HG03060 (cell line): ENCODE measurements around the gene MKS1.

ENCODE experiments used
- ATAC-seq: cut with Tn5 transposase; IDR thresholded peaks from one replicate; pipeline ENCODE4 v1.9.1; 2021; ENCODE audit warnings: low read depth, moderate number of reproducible peaks; ENCODE audit not compliant: unreplicated experiment

MKS1 gene

DNA sequence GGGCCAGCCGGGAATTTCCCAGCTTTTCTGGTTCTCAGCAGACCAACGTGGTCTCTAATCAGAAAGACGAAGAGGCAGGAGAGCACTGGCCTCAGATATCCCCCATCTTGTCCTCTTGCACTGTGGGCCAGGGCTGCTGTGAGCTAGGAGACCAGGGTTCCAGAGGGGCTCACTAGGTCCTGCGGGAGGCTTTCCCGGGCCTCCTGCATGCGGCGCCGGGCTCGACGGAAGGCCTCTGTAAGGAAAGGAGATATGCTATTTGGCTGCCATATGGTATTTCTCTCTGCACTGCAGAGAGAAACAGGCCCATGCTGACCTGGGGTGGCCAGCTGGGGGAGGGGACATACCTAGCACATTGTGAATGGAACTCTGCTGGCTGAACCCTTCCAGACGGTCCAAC is 13.1 kb downstream of the MKS1 start:
- no peak for ATAC-seq

DNA sequence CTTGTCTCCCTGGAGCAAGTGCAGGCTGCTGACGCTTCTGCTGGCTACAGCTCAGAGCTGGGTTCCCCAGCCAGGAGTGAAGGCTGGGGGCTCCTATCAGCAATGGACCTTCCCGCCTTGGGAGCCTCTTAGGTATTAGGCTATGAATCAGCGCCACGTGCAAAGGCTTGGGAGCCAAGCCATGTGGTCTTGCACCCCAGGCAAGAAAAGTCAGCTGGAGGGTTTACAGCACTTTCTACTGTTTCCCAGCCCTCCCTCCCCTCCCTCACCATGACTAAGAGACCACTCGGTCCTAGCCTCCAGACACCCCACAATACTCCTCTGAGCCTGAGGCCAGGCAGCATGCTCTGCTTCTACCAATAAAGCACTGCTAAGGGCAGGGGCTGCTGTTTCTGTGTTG is 14.3 kb downstream of the MKS1 start:
- ATAC-seq, result no peak

DNA sequence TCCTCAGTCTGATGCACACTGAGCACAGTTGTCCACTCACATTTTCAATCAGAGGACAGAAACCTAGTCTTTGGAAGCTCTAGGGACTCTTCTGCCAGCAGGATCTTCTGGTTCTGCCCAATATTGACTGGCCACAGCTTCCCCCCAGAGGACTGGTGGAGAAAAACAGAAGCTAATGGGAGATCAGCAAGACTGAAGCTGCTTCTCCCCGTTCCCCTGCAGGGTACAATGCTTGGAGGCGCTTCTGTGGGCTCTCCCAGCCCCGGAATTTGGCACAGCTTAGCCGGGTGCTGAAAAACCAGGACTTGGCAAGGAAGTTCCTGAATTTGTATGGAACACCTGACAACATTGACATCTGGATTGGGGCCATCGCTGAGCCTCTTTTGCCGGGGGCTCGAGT is 16.2 kb downstream of the MKS1 start:
- ATAC-seq, result no peak

DNA sequence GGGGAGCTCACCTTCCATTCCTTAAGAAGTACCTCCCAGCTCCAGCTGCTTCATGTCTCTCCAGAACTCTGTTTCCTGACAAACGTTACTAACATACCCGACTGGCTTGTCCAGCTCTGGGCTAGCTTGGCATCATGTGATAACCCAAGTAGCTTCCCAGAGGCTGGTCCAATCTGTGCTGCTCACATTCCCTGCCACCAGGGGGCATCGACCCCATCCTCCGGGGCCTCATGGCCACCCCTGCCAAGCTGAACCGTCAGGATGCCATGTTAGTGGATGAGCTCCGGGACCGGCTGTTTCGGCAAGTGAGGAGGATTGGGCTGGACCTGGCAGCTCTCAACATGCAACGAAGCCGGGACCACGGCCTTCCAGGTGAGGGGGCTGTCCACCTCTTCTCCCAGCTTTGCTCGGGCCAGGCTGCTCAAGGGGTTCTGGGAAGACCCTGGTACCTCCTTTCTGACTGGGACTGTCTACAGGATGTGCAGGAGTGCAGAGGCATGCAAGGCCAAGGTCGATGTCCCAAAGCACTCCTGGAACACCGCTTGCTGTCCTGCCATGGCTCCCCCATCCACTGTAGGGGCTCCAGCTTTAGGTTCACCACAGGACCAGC is 18.9 kb downstream of the MKS1 start:
- no peak for ATAC-seq

DNA sequence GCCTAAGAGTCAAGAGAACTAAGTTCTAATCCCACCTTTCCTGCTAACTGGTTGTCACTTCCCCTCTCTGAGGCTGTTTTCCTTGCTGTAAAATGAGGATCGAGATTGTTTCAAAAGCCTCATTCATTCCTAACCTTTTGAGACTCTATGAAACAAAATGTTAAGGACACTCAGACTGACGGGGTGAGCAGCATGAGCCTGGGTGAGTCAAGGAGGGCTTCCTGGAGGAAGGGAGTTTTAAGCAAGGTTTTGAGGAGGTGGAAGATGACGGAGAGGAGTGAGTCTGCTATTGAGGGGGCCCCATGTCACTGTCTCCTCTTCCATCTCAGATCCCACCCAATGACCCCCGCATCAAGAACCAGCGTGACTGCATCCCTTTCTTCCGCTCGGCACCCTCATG is 22.4 kb downstream of the MKS1 start:
- no peak for ATAC-seq

DNA sequence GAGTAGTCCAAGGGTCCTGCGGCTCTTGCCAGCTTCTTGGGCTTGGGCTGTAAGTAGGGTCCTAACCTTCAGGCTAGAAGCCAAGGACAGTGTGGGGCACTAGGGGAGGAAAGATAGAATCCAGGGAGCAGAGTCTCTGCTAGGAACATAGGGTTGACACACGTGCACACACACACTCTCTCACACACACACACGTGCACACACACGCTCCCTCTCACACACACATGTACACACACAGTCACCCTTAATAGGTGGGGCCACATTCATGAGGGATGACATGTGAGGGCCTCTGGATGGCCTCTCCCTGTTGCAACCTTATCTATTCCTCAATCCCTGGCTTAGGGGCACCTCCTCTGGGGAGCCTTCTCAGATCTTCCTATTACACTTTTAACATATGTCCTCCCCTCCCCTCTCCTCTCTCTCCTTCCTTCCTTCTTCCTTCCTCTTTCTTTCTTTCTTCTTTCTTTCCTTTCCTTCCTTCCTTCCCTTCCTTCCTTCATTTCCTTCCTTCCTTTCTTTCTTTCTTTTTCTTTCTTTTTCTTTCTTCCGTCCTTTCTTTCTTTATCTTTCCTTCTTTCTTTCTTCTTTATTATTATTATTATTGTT is 23.4 kb downstream of the MKS1 start:
- ATAC-seq, result no peak

DNA sequence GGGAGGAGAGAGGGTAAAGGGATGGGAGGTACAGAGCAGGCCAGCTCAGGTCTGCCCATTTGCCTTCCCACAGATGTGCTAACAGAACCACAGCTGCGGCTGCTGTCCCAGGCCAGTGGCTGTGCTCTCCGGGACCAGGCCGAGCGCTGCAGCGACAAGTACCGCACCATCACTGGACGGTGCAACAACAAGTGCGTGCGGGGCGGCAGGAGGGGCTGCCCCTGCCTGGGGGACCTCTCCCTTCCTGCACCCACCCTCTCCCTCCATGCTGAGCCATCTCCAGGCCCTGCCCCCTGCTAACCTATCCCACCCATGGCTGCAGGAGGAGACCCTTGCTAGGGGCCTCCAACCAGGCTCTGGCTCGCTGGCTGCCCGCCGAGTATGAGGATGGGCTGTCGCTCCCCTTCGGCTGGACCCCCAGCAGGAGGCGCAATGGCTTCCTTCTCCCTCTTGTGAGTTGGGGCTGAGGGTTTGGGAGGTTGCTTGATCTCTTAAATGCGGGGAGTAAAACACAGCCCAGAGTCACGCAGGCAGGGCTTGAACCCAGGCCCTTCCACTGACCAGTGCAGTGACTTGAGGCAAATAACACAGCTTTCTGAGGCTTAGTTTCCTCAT is 25.3 kb downstream of the MKS1 start:
- no peak for ATAC-seq

DNA sequence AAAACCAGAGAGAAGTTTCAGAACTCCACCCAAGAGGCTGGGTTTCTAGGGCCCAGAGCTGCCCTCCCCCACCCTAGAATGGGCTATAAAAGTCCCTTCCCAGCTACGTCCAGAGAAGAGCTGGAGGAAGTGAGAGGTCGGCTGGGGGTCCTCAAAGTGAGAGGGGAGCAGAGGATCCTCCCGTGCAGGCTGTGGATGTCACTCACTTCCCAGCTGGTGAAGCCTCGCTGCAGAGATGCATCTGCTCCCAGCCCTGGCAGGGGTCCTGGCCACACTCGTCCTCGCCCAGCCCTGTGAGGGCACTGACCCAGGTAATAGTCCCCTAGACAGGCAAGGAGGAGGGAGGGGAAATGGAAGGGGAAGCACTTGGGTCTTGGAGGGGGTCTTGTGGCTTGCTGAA is 26.4 kb downstream of the MKS1 start, which contains the start of gene EPX:
Gene EPX, plus strand, starts transcription at position 115 of the 400 bp plus-strand sequence. Its CDS starts 121 bp downstream, at position 236.
- ATAC-seq, result no peak

DNA sequence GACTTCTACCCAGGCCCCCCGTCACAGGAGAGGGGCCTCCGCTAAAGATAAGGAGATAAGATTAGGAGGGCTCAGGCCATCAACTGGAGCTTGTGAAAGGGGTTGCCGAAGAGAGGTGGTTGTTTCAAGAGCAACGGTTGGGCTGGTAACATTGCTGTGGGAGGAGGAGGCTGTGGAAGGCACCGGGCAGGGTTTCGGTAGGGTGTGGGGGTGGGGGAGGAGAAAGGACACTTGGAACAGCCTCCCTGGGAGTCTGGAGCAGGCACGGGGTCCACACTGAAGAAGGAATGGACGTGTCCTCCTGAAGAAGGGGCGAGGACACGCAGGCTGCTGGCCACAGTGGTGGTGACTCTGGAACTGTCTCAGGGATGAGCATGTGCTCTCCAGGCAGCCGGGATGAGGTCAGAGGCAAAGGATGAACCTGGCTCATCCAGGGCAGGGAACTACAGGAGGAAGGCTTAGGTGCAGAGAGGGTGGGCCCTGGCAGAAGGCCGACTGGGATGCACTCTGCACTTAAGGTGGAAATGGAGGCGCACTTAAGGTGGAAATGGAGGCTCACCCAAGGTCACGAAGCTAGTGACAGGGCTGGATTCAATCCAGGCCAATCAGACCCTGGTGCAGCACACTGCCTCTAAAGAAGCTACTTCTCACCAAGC is 27.7 kb downstream of the MKS1 start:
- ATAC-seq, result no peak

DNA sequence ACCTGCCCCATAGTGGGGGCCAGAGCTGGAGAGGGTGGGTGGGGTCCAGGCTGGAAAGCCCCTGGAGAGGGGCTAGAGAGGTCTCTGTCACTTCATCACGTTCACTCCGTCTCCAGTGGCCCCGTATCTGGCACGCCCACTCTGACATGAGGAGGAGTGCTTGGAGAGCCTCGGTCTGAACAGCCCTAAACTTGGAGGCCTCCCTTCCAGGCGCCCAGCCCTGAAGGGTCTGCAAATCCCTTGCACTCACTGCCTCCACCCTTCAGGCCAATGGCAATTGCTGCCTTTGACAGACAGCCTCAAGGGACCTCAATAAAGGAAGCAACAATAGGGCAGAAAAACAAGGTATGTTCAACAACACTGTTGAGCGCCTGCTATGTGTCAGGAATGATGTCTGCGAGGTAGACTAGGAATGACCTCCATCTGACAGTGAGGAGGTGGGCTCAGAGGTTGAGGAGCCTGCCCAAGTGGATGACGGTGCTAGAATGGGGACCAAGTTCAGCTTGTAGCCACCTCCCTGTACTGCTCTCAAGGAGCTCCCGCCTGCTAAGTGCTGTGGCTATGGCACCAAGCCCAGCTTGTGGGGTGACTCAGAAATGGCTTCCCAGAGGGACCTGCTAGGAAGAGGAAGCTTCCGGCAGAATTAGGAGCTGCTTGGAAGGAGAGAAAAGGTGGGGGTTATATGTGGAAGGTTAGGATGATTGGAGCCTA is 29.5 kb downstream of the MKS1 start:
- no peak for ATAC-seq

DNA sequence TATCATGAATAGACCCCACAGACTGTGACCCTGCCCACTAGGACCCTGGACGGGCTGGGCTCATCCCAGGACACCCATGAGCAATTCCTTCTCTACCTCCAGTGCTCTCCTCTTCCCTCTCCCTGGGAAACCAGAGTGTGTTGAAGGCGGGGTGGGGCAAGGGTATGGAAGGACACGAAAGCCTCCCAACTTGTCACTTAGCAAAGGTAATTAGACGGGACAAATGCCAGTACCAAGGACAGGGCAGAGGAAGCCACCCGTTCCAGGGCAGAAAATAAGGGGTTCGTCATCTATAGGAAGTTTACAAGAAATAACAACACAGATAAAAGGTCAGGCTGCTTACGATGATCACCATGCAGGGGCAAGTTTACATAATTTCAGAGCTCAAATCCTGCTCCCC is 31.4 kb downstream of the MKS1 start:
- no peak for ATAC-seq

DNA sequence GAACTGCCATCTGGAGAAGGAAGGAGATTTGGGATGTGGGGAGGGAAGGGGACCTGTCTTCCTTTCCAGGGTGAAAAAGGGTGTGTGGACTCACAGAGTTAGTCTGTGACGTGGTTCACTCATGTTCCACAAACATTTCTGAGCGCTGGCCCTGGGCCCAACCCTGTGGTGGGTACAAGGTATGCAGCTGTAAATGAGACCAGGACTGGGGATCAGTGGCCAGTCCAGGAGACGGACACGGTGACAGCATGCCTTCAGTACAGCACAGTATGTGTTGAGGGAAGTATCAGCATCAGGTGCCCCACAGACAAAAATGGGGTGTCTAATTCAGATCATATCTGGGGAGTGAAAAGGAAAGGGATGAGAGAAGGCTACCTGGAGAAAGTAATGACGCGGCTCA is 32.0 kb downstream of the MKS1 start:
- no peak for ATAC-seq

DNA sequence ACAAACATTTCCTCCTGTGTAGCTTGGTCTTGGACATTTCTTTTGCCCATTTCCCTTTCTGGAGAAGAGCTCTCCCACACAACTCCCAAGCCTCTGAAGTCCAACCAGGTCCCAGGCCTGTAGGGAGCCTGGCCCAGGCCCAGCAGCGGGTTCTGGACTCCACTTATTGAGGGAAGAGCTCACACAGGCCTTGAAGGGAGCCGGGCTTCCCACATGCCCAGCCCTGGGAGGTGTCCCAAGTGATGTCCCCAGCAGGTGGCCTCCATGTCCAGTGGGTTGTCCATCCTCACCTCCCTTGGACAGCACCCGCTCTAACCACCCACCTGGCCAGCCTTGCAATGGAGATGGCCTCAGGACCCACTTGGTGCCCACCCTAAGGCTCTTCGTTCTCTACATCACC is 32.5 kb downstream of the MKS1 start:
- no peak for ATAC-seq

DNA sequence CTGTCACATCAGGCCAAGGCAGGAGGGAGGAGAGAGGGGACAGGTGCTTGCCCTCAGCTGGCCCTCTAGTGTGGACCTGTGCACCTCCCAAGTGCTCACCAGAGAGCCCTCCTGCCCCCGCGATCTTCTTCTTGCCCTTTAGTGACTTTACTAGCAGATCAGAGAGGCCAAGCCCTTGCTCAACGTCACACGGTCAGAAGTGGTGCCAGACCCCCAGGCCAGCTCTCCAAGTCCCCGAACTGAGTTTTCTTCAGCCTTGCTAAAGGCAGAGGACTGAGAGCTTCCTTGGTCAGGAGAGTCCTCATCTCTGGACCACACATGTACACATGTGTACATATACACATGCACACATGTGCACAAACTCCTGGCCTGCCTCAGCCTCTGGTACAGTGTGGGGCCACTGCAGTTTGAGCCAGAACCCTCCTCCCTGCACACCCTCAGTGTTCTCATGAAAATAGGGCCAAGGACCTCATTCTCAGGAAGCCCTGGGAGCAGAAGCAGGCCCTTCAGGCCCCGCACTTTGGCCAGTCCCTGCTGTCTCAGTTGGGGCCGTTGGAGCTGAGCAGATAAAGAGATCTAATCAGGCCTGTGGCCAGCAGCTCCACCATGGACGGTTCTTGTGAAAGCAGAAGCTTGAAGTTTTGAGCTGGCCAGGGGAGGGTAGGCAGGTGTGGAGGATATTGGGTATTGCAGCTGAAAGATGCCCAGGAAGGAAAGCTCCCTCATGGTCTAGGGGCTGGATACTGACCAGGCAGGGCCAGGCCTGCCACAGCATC is 33.9 kb downstream of the MKS1 start:
- ATAC-seq, result no peak

DNA sequence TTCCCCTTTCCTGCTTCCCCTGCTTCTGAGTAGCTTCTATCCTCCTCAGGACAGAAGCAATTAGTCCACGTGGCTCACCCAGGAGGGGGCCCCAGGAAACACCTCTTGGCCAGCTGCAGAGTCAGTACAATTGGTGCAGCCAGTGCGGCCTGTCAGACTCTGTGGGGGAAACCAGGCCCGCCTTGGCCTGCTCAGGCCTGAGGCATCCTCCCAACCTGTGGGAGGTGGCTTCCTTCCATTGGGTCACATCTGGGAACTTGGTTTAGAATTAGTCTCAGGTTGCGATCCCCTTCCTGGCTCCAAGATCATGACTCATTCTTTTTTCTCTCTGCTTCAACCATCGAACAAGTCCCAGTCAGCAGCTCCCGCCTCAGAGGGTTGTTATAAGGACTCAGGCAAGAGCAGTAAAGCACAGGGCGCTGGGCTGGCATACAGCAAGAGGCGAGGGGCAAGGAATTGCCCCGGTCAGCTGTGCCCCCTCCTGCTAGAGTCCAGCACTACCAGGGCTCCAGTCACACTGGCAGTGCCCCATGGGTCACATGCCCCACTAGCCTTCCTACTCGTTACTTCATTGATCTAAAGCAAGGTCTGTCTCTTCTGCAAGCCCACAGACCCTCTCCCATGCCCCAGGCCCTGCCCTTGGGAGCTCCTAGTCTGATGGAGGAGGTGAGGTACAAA is 34.6 kb downstream of the MKS1 start:
- ATAC-seq, result no peak

DNA sequence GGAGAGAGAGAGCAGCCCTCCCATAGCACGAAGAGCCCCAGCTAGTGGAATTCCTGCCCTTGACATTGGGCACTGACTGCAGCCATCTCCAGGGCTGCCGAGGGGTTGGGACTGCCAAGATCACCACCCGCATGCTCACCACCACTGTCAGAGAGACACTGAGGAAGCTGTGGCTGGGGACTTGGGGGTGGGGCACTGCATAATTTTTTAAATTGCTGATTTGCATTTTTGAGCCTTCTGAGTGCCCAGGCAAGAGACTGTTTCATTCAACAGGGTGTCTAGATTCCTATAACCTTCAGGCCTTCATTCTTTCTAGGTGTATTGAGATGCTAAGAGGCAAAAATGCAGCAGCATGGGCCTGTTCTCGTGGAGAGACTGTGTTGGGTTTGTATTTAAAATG is 35.5 kb downstream of the MKS1 start:
- ATAC-seq, result no peak

DNA sequence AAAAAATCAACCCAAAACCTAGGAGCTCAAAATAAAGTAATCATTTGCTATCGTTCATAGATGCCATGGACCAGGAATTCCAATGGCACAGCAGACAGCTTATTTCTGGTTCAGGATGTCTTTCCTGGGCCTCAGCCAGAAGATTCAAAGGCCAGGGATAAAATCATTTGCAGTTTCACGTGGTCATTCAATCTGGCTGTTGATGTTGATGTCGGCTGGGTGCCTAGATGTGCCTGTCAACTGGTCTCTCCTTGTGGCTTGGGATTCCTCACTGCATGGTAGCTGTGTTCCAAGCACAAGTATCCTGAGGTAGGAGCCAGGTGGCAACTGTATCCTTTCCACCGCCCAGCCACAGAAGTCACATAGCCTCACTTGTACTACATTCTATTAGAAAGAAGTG is 37.3 kb downstream of the MKS1 start:
- ATAC-seq, result no peak

DNA sequence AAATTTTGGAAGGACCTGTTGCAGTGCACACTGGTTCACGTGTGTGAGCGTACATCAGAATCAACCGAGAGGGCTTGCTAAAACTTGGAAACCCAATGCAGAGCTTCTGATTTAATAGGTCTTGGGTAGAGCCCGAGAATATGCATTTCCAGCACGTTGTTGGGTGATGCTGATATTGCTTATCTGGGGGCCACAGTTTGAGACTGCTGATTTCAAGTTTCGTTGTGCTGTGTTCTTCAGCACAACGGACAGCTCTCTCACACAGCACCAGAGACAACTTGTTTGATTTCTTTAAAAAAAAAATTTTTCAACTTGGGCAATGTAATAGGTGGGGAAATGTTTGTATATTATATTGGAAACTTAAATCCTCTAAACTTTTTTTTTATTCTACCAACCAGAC is 42.9 kb downstream of the MKS1 start:
- no peak for ATAC-seq

DNA sequence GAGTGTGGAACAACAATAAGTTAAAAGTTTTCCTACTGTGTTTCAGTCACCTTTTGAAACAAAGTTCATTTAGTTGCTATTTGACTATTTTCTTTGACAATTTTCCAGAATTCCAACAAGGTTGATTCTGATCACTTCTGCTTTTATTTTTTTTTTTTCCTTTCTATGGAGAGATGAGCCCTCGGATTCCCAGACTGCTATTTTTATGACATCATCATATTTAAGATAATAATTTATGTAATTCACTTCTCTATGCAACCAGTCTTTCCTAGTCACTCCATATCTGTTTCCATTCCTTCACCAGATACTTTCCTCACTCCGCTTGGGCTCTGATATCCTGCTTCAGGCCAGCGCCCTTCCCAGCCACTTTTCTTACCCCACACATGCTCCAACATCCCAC is 44.2 kb downstream of the MKS1 start:
- no peak for ATAC-seq
